Ammon's horn (tissue), 1 donor: ENCODE measurements around the gene EIF4H.
A peak's percentile ranks its signal among the peaks of the same experiment; 100 is the strongest.
"Not testable (repeated sequence)": the region's sequence is repeated elsewhere in the genome, so short reads cannot be mapped to it uniquely, and the experiment has no call there.

Source experiments
- DNase-seq: peaks from one replicate; pipeline ENCODE4 v3.0.0-alpha.2; 2016; ENCODE audit warnings: low spot score

EIF4H gene

DNA sequence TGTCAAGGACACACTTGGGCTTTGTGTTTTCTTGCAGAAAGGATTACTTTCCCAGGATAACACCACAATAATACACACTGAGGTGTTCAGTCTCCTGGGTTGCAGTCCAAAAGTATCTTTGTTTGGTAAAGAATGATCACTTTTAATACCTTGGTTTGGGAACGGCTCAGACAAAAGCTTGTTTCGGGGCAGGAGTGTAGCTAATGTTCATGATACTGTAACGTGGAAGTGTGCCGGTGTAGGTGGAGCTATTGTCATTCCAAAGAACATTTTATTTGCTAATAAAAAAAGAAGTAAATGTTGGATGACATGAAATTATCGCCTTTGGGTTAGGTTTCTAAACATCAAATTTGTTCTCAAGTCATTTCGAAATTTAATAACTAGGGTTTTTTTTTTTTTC is 1.2 kb downstream of the EIF4H start:
- DNase-seq: no peak

DNA sequence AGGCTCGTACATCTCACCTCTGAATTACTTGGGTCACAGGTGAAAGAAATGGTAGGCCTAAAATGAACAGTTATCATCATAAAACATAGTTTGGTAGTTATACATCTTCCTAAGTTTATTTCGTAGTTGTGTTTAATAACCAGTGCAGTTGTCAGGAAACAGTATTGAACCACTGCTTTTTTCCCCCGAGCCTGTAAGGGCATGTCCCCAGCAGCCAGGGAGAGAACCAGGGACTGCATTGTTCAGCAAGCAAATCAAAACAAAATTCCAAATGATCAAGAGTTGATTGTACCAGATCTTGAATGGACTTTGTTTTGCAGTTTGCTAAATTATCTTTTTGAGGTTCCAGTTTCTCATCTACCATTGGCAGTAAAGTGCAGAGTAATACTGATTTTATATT is 2.4 kb downstream of the EIF4H start:
- no peak for DNase-seq

DNA sequence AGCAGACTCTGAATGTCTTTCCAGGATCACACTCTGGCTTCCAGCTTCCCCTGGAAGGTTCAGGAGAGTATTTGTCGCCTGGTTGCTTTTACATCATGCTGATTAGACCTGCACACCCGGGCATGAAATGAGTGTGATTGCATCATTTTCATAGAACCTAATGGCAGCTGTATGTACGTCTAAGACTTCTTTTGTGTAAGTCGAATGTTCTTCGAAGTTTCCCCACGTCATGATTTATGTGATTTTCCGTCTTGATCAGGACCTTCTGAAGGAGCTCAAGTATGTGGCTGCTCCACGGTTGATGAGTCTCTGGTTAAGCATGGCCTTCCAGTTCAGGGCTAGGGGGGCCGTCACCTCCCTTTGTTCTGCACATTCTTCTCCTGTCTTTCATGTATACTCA is 4.5 kb downstream of the EIF4H start:
- DNase-seq: no peak

DNA sequence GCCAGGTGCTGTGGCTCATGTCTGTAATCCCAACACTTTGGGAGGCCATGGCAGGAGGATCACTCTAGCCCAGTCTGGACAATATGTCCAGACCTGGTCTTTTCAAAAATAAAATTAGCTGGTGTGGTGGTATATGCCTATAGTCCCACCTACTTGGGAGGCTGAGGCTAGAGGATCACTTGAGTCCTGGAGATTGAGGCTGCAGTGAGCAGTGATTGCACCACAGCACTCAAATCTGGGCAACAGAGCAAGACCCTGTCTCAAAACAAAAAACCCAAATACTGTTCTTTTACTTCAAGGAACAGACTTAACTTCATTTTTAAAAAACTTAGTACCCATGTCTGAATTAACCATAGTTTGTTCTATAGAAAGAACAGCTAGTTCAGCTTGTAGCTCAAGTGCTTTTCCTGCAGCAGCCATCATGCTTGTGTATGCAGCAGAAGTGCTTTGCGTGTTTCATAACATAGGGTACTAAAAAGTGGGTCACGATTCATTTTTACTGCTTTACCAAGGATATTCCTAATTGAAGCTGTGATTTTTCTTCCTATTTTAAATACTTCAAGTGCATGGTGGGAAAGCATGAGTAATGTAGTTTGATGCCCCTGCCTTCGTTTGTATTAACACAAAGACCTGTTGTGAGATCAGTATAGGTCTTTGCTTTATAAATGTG is 5.9 kb downstream of the EIF4H start:
- DNase-seq: no peak

DNA sequence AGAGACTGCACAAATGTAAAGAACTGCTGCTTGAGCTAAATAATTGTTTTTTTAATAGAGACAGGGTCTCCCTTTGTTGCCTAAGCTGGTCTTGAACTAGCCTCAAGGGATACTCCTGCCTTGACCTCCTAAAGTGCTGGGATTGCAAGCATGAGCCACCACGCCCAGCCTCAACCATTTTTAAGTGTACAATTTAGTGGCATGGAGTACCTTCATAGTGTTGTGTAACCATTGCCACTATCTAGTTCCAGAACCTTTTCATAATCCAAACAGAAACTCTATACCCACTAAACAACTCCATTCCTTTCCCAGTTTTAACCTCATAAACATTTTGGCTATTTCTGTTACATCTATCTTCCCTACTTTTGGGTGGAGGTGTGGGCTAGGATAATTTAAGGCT is 6.7 kb downstream of the EIF4H start:
- no peak for DNase-seq

DNA sequence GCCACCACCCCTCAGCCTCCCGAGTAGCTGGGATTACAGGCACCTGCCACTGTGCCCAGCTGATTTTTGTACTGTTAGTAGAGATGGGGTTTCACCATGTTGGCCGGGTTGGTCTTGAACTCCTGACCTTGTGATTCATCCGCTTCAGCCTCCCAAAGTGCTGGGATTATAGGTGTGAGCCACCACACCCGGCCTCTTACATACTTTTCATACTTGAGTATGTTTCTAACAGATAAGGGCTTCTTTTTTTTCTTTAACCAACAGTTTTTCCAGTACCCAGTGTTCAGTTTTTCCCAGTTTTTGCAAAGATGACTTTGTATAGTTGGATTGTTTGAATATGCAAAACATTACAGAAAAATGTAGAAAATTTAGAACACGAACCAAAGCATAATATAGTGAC is 7.7 kb downstream of the EIF4H start:
- DNase-seq: no peak

DNA sequence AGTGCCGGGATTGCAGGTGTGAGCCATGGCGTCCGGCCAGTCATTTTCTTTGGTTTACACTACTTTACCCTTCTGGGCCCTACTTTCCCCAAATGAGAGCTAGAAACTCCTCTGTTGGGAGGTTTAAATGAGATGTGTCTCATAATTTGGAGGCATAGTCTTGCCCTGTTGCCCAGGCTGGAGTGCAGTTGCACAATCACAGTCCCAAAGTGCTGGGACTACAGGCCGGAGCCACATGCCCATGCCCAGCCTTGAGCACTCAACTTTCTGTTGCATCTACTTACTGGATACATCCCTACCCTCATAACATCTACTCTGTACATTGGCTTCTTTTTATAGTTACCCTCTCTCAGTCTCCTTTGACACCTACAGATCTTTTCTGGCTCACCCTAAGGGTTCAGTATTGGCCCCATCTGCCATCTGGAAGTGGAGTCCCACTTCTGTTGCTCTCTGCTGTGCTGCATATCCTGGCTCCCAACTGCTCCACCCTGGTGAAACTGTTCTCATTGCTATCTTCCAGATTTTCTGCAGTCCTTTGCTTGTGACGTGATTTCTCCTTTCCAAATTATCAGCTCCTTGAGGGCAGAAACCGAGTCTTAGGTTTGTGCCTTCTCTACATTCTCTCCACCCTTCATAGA is 8.4 kb downstream of the EIF4H start:
- DNase-seq: no peak

DNA sequence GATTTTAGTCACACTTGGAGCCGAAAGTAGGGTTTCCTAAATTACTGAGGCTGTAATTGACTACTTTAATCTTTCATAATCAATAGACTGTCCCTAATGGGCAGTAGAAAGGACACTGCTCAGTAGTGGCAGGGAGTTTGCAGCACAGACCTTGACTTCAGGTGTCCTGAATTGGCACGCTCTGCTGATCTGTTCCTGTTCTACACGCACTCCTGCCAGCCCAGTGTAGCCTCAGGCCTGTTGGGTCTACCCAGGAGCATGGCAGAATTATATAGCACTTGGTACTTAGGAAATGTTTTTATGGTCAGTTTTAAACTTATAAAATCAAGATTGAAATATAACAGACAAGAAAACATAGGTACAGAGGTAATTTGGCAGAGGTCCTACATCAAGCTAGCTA is 9.0 kb downstream of the EIF4H start:
- no peak for DNase-seq

DNA sequence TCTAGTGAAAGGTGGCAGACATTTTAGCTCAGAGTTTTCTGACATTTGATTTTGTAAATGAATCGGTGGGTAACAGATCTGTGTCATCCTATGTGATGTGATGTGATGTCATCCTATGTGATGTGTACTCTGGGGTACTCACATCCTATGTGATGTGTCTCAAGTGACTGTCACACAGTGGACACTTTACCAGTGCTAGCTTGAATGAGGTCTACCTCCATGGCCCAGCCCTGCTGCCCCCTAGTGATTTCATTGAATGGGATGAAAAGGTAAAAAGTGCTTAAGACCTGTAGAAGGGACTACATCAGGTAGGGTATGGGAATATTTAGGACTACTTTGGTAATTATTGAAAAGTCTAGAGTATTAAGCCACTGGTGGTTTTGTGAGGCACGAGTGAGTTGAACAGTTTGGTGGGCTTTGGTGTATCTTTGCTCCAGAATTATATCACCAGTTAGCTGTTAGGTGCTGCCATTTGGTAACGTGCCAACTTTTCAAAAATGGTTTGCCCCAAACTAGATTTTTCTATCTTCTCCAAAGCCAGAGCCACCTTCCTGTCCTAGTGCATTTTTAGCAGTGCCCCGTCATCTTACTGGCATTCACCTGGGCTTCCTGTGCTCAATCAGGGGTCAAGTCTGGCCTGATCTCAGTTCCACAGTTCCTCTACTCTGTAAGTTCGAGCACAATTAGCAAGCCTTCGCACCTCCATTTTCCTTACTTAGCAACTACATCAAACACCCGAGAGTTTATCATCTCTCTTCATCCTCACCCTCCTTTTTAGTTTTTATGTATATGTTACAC is 9.7 kb downstream of the EIF4H start:
- DNase-seq: no peak

DNA sequence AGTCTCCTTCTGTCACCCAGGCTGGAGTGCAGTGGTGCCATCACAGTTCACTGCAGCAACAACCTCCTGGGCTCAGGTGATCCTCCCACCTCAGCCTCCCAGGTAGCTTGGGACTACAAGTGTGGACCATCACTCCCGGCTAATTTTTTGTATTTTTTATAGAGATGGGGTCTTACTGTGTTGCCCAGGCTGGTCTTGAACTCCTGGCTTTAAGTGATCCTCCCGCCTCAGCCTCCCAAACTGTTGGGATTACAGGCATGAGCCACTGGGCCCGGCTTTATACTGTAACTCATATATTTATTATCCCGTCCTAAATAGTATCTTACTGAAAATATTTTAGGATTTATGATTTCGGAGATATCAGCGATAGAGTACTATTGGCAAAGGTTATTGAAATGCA is 10.9 kb downstream of the EIF4H start:
- no peak for DNase-seq

DNA sequence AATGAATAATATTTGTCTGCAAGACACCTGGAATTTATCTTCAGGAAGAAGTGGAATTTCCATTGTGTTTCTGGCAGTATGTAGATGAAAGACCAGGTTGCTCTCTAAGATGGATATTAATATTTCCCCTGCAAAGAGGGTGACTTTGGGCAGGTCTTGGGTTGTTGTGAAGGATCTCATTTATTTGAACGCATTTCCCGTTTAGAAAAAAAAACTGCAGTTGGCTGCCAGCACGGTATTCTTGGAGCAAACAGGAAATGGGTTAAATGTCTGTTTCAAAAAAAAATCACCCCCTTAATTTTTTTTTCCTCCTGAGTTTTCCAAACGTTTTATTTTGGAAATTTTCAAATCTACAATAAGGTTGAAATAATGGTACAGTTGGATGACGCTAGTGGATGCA is 11.5 kb downstream of the EIF4H start:
- no peak for DNase-seq

DNA sequence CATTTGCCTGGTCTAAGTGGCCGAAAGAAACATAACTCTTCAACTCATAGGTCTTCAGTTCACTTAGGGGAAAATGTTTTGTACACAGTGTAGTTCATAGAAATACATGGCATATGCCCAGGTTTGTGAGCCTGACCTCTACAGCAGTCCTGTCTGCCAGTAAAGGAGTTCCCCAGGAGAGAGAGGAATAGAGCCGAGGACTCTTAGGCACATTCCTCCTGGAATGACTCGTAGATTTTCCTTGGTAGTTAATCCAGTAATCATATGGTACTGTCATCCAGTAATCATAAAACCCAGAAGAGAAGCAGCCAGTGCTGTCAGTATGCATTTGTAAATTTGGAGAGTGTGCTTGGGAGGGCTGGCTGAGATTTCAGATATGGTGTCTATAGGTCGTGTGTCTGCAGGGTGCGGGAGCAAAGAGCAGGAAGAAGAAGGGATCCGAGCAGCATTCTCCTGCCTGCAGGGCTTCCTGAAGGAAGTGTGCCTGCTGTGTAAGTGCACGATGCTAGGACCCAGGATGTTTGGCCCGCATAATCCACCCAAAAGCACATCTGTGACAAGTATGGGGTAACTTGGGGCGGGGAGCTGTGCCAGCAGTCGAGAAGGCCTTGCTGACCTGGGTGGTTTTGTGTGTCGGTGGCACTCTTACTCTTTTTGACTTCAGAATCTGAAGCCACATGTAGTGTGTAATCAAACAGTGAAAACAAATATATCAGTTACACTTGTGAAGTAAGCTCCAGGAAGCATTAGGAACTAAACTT is 13.9 kb downstream of the EIF4H start:
- no peak for DNase-seq

DNA sequence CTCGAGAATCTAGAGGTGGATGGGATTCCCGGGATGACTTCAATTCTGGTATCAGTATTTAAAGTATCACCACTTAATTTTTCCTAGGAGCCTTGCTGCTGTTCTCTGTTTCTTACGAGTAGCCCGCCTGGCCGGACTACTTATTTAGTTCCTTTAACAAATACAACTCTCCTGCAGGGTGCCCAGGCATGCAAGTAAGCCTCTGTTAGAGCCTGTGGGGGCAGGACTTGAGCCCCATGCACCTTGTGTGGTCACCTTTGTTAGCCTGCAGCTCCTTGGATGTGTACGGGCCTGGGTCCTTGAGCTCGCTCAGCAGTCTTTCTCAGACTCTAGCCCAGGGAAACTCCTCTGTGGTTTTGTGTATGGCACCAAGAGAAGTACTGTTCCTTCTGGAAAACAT is 16.1 kb downstream of the EIF4H start:
- DNase-seq: no peak

DNA sequence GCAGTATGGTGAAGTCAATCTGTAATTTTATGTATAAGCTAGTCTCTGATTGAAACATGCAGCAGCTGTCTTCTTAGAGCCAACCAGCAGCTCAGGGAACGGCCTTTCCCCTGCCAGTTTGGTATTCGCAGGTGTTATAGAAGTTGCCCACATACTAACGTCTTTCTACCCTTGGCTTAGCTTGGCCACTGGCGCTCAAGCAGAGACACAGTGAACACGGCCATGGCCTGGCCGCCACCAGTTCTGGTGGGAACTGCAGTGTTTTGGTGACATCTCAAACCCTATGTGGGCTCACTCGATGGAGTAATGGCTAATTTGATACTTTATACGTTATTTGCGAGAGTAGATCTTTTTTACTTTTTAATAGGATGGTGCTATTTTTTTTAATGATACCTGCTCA is 17.1 kb downstream of the EIF4H start:
- no peak for DNase-seq

DNA sequence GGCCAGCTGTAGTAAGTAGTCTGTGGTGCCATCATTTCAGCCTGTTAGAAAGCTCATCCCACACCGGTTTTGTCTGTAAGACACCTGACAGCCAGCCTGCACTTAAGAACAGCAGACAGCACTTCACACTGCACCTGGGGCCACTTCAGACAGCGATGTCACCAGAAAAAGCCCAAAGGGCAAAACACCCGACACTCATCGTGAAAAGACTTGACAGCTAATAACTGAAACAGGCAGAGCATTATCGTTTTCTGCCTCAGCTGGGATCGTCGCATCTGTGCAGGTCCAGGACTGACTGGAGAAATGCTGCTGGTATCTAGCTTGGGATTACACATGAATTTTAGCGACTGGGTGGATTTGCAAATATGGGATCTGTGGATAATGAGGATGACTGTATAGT is 18.9 kb downstream of the EIF4H start:
- no peak for DNase-seq

DNA sequence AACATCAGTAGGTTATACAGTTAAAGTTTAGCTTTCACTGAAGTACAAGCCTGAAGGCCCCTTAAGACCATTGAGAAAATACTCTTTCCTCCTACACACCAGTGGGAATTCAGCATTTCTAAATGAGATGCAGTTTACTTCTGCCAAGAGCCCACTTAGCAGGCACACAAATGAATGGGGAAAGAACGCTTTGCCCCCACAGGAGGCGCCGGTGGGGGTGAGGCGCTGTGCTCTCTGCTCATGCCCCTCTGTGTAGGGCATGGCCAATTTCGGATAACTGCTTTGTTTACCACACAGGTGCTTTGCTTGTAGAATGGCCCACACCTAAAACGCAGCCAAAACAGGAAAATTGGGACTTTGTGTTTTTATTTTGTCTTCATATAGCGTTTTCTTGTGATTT is 19.8 kb downstream of the EIF4H start:
- no peak for DNase-seq

DNA sequence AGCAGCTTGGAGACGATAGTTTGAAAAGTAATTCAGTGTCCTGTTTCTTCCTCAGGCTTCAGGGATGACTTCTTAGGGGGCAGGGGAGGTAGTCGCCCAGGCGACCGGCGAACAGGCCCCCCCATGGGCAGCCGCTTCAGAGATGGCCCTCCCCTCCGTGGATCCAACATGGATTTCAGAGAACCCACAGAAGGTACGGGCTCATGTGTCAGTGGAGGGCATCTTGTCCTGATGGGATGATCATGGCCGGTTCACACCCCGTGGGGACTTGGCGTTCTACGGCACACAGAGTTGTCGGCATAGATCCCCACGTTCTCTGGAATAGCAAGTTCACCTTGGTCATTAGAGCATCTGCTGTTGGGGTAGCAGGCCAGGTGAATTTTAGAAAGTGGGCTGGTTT is 20.5 kb downstream of the EIF4H start:
- no peak for DNase-seq

DNA sequence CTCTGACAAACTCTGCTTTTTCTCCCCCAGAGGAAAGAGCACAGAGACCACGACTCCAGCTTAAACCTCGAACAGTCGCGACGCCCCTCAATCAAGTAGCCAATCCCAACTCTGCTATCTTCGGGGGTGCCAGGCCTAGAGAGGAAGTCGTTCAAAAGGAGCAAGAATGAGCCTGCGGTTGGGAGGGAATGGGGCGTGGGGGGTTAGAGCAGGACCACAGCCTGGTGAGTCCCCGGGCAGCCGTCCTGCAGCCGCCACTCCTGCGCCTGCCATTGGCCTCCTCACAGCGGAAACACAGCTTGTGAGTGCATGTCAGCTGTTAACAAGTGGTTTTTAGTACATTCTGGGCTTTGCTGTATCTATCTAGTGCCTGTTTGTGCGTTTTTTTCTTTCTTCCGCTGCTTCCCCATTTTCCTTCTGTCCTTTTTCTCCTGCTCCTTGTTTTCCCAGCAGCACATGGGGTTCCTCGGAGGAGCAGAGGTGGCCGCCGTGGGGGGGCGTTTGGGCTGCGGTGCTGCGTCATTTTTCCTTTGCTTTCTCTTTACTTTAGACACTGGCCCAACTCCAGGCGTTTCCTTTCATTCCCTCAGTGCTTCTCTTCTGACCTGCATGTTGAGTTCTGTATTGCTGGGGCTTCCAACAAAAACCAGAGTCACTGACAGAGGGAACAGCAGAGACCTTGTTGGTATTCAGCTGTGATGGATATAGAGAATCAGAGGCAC is 21.1 kb downstream of the EIF4H start:
- DNase-seq: not testable (repeated sequence)

DNA sequence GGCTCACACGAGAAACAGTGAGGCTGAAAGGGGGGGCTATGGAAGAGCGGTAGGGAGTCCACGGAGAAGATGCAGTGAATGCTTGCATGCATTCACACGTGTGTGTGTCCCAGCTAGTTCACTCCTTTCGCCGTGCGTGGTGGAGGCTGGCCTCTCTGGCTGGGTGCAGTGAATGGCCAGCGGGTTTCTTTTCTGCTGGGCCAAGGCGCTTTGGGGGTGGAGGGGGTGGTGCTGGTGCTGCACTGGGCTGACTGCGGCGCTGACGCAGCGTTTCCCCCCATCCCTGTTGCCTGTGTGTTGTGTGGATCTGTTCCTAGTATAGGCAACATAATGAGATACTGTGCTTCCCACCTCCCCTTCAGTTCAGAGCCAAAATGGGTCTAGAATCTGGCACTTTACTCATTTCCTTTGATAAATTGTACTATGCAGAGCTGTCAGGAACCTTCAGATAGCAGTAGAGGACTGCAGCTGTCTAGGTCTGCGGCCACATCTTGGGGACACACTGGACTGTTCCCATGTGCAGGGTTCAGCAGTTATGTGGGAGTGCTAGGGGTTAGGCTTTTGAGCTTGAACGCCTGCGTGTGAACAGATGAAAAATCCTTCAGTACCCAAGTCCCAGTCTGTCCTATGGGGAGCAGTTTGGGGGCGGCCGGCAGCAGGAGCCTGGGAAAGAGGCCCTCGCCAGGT is 22.0 kb downstream of the EIF4H start:
- peak; percentile 62 for DNase-seq

DNA sequence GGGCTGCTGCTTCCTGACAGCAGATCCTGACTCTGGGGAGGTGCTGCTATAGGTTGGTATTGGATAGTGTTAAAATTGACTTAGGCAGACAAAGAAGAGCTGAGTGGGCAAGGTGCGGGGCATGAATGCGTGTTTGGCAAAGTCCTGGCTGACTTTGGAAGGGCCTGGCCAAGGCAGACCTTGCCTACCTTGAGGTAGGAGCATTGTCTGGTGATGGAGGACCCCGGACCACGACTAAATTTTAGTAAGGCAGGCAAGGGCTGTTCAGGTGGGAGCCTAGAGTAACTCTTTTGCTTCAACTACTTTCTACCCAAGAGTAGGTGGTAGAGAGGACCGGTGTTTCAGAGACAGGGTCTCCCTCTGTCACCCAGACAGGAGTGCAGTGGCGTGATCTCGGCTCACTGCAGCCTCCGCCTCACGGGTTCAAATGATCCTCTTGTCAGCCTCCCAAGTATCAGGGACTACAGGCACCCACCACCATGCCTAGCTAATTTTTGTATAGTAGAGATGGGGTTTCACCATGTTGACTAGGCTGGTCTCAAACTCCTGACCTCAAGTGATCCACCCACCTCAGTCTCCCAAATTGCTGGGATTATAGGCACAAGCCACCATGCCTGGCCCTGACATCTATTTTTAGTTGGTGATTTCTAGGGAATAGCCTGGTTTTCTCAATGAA is 23.4 kb downstream of the EIF4H start:
- DNase-seq: no peak
